ENCODE measurements around the gene TEKTIP1.

DNA sequence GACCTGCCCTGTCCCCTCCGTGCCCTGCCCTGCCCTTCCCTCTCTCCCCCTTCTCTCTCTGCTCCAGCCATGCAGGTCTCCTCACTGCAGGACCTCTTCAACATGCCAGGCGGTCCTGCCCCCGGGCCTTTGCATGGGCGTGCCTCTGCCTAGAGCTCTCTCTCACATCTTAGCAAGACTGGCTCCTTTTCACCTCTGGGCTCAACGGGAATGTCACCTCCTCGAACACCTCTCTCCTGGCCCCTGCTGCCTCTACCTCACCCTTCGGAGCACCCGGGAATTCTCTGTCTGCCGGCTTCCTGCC, 12.8 kb downstream of the TEKTIP1 start:
- no peak for TF ChIP-seq CTCF (IDR thresholded peaks at IDR 0.05)
- TF ChIP-seq POLR2A (IDR thresholded peaks at IDR 0.05), result no peak
